ENCODE data around the gene FDXR.

The FDXR gene

GRCh38 chr17:74819801-74820436 is 52.9 kb downstream of the FDXR start:
- H2BK120ac ChIP-seq (ENCODE audit: insufficient read depth, low read length, poor library complexity), result no peak overlapping the region
- DNase-seq, result no peak
- no peaks in the 10 kb centered on the region for H3K79me2 ChIP-seq (ENCODE audit: control insufficient read depth, insufficient read depth, low read length, poor library complexity)
- no peaks in the 10 kb centered on the region for H3K27me3 ChIP-seq (ENCODE audit: insufficient read depth, low read length)
- H2AK5ac ChIP-seq (ENCODE audit: low read length), result no peak overlapping the region
- H3K4me3 ChIP-seq (ENCODE audit: low read depth, low read length), result no peak overlapping the region
- H3K4me2 ChIP-seq (ENCODE audit: low read length), result no peak overlapping the region
- H3K18ac ChIP-seq (ENCODE audit: low read length), result no peak overlapping the region
- no peak overlapping the region for H3K27ac ChIP-seq (ENCODE audit: low read depth, low read length)
- no CpG with 5 or more reads among the region's 16 CpGs for WGBS (ENCODE audit: extremely low coverage, insufficient coverage, insufficient read length)
- peaks cover 26 to 31% of the 10 kb centered on the region in 2 experiments for H3K36me3 ChIP-seq (ENCODE audit: control insufficient read depth in 1 of 2, insufficient read depth in 2 of 2, low read length in 2 of 2)
- no peak overlapping the region for H3K23ac ChIP-seq (ENCODE audit: low read length)
- H3K9ac ChIP-seq (ENCODE audit: low read length), result no peak overlapping the region
- no peak overlapping the region for H2BK12ac ChIP-seq (ENCODE audit: low read length)
- H2BK5ac ChIP-seq (ENCODE audit: low read depth, low read length, poor library complexity), result no peak overlapping the region
- no peak overlapping the region for H3K14ac ChIP-seq (ENCODE audit: low read length)
- no peak overlapping the region for H2AFZ ChIP-seq (ENCODE audit: insufficient read depth, low read length, poor library complexity)
- no peak overlapping the region for H4K91ac ChIP-seq (ENCODE audit: low read depth, low read length)
- no peak overlapping the region for H4K12ac ChIP-seq (ENCODE audit: low read depth, low read length)
- no peak overlapping the region for H4K8ac ChIP-seq (ENCODE audit: low read depth, low read length)
- peaks cover 2% of the 10 kb centered on the region for H3K9me3 ChIP-seq (ENCODE audit: insufficient read depth, low read depth, low read length)
- H3K4ac ChIP-seq (ENCODE audit: low read depth, low read length), result no peak overlapping the region
- no peaks in the 10 kb centered on the region for H3K79me1 ChIP-seq (ENCODE audit: low read length)
- H3K4me1 ChIP-seq (ENCODE audit: control insufficient read depth in 1 of 2, insufficient read depth in 2 of 2, low read length in 2 of 2), result no peaks in the 10 kb centered on the region

DNA sequence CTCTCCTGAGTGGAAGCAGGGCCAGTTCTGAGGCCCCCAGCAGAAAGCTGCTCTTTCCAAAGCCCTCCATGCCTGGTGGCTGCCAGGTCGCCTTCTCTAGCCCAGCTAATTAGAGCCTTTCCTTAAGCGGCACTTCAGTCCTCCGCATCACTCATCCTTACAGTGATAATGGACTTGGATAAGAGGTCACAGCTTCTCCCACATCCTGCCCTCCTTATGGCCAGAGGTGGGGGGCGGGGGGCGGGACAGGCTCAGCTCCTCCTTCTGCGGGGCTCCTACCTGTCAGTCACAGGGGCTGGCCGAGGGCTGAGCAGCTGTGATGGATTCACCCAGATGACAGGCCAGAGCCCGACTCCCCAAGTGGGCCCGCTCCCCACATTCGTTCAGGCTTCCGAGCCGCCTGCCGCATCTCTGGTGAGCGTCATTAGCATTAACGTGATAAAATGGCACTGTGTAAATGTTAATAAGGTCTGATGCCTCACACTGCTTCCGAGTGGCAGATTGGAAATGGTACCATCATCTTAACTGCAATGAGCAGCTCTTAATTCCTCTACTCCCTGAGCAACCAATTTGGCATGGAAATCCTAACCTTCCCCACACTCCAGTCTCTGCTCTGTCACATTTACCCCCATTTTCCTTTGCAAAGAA is 54.4 kb downstream of the FDXR start:
- no peak overlapping the region for H2AK5ac ChIP-seq (ENCODE audit: low read length)
- H2AFZ ChIP-seq (ENCODE audit: insufficient read depth, low read length, poor library complexity), result no peak overlapping the region
- H3K9me3 ChIP-seq (ENCODE audit: insufficient read depth, low read depth, low read length), result peaks cover 2% of the 10 kb centered on the region
- H3K4me2 ChIP-seq (ENCODE audit: low read length), result no peak overlapping the region
- no peak overlapping the region for H3K18ac ChIP-seq (ENCODE audit: low read length)
- no peak overlapping the region for H4K12ac ChIP-seq (ENCODE audit: low read depth, low read length)
- no peak overlapping the region for H3K23ac ChIP-seq (ENCODE audit: low read length)
- no peaks in the 10 kb centered on the region for H3K79me1 ChIP-seq (ENCODE audit: low read length)
- no peak for DNase-seq
- H3K36me3 ChIP-seq (ENCODE audit: control insufficient read depth in 1 of 2, insufficient read depth in 2 of 2, low read length in 2 of 2), result peaks cover 24 to 26% of the 10 kb centered on the region in 2 experiments
- no peak overlapping the region for H2BK120ac ChIP-seq (ENCODE audit: insufficient read depth, low read length, poor library complexity)
- WGBS (ENCODE audit: extremely low coverage, insufficient coverage, insufficient read length), result no CpG with 5 or more reads among the region's 16 CpGs
- H3K79me2 ChIP-seq (ENCODE audit: control insufficient read depth, insufficient read depth, low read length, poor library complexity), result no peaks in the 10 kb centered on the region
- H3K4me3 ChIP-seq (ENCODE audit: low read depth, low read length), result no peak overlapping the region
- H2BK12ac ChIP-seq (ENCODE audit: low read length), result no peak overlapping the region
- H3K9ac ChIP-seq (ENCODE audit: low read length), result no peak overlapping the region
- no peak overlapping the region for H3K27ac ChIP-seq (ENCODE audit: low read depth, low read length)
- no peak overlapping the region for H3K4ac ChIP-seq (ENCODE audit: low read depth, low read length)
- H4K8ac ChIP-seq (ENCODE audit: low read depth, low read length), result no peak overlapping the region
- H3K14ac ChIP-seq (ENCODE audit: low read length), result no peak overlapping the region
- no peak overlapping the region for H2BK5ac ChIP-seq (ENCODE audit: low read depth, low read length, poor library complexity)
- H3K27me3 ChIP-seq (ENCODE audit: insufficient read depth, low read length), result no peaks in the 10 kb centered on the region
- no peaks in the 10 kb centered on the region for H3K4me1 ChIP-seq (ENCODE audit: control insufficient read depth in 1 of 2, insufficient read depth in 2 of 2, low read length in 2 of 2)
- no peak overlapping the region for H4K91ac ChIP-seq (ENCODE audit: low read depth, low read length)

DNA sequence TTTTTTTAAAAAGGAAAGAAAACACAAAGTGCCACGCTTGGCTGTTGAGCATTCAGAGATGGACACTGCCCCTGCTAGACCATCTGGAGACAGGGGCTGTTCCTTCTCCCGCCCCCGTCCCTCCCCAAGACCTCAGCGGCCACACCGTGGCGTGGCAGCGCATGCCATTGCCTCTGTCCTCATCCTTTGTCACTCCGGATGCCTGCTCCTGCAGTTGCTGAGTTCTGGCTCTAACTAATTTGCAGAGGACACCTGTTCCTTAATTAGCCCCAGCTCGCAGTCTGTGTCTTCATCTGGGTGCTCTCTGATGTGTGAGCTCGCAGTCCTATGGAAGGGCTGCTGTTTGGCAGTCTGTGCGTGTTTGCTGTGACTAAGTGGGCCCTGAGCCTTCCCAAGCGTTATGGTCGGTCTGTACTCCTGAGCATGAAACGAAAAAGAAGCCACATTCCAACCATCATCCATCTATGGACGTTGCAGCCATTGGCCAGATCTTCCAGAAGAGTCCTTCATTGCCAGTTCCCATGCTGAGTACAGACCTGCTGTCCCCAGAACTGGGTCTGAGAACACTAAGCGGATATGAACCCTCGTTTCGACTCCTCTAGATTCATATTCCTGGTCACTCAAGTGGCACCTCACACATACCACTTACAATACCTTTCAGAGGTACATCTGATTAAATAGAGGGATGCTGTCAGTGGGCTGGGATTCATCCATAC is 55.7 kb downstream of the FDXR start:
- Histone ChIP-seq H3K14ac (ENCODE audit: low read length) (no peak overlapping the region), H3K36me3 (ENCODE audit: control insufficient read depth in 1 of 2, insufficient read depth in 2 of 2, low read length in 2 of 2) (peaks cover 21 to 25% of the 10 kb centered on the region in 2 experiments), H3K4me3 (ENCODE audit: low read depth, low read length) (no peak overlapping the region), H3K79me1 (ENCODE audit: low read length) (no peaks in the 10 kb centered on the region), H3K18ac (ENCODE audit: low read length) (no peak overlapping the region), H3K4me2 (ENCODE audit: low read length) (no peak overlapping the region), H3K4me1 (ENCODE audit: control insufficient read depth in 1 of 2, insufficient read depth in 2 of 2, low read length in 2 of 2) (no peaks in the 10 kb centered on the region), H3K27me3 (ENCODE audit: insufficient read depth, low read length) (no peaks in the 10 kb centered on the region), H4K8ac (ENCODE audit: low read depth, low read length) (no peak overlapping the region), H4K12ac (ENCODE audit: low read depth, low read length) (no peak overlapping the region), H3K9me3 (ENCODE audit: insufficient read depth, low read depth, low read length) (peaks cover 2% of the 10 kb centered on the region), H2BK12ac (ENCODE audit: low read length) (no peak overlapping the region), H2BK120ac (ENCODE audit: insufficient read depth, low read length, poor library complexity) (no peak overlapping the region), H4K91ac (ENCODE audit: low read depth, low read length) (no peak overlapping the region), H3K79me2 (ENCODE audit: control insufficient read depth, insufficient read depth, low read length, poor library complexity) (no peaks in the 10 kb centered on the region), H2AK5ac (ENCODE audit: low read length) (no peak overlapping the region), H3K4ac (ENCODE audit: low read depth, low read length) (no peak overlapping the region), H3K23ac (ENCODE audit: low read length) (no peak overlapping the region), H2BK5ac (ENCODE audit: low read depth, low read length, poor library complexity) (no peak overlapping the region), H2AFZ (ENCODE audit: insufficient read depth, low read length, poor library complexity) (no peak overlapping the region), H3K27ac (ENCODE audit: low read depth, low read length) (no peak overlapping the region), H3K9ac (ENCODE audit: low read length) (no peak overlapping the region)
- no peak for DNase-seq
- WGBS (ENCODE audit: extremely low coverage, insufficient coverage, insufficient read length), result no CpG with 5 or more reads among the region's 18 CpGs

DNA sequence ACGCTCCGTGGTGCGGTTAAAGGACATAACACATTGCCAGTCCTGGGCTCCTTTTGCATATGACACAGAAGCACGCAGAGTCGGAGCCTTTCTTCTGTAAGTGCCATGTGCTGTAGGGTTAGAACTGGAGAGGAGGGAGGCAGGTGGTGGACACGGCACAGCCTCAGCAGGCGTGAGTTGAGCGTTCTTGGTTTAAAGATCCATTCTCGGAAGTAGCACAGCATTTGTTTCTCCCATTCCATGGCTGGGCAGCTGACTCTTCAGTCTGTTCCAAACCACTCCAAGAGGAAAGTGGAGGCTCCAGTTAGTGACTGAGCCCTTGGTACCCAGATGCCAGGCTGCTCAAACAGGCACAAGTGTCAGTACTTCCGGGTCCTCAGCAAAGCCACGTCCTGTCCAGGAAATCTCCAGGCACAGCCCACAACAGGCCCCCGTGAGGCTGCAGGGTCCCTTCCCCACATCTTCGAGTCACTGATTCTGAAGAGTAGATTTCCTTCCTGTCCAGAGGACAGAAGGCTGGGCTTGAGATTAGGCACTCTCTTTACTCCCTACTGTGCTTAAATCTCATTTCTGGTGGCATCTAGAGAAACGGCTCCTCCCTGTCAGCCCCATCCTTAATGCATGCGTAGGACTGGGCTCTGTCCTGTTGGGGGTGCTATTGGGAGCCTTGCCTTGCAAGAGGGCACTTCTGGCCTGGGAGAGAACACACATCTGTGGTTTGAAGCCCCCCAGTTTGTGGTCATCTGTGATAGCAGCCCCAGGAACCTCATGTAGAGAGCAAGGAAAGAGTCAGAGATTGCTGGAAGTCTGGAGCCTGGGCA is 57.0 kb downstream of the FDXR start:
- H2AFZ ChIP-seq (ENCODE audit: insufficient read depth, low read length, poor library complexity), result no peak overlapping the region
- H3K4me1 ChIP-seq (ENCODE audit: control insufficient read depth in 1 of 2, insufficient read depth in 2 of 2, low read length in 2 of 2), result no peaks in the 10 kb centered on the region
- H3K4me2 ChIP-seq (ENCODE audit: low read length), result no peak overlapping the region
- no peak overlapping the region for H2BK120ac ChIP-seq (ENCODE audit: insufficient read depth, low read length, poor library complexity)
- H3K23ac ChIP-seq (ENCODE audit: low read length), result no peak overlapping the region
- H3K9ac ChIP-seq (ENCODE audit: low read length), result no peak overlapping the region
- no peaks in the 10 kb centered on the region for H3K79me2 ChIP-seq (ENCODE audit: control insufficient read depth, insufficient read depth, low read length, poor library complexity)
- DNase-seq, result no peak
- H2BK12ac ChIP-seq (ENCODE audit: low read length), result no peak overlapping the region
- no CpG with 5 or more reads among the region's 15 CpGs for WGBS (ENCODE audit: extremely low coverage, insufficient coverage, insufficient read length)
- H3K4ac ChIP-seq (ENCODE audit: low read depth, low read length), result no peak overlapping the region
- no peak overlapping the region for H3K14ac ChIP-seq (ENCODE audit: low read length)
- no peak overlapping the region for H3K18ac ChIP-seq (ENCODE audit: low read length)
- H3K4me3 ChIP-seq (ENCODE audit: low read depth, low read length), result no peak overlapping the region
- peaks cover 2% of the 10 kb centered on the region for H3K9me3 ChIP-seq (ENCODE audit: insufficient read depth, low read depth, low read length)
- H3K27ac ChIP-seq (ENCODE audit: low read depth, low read length), result no peak overlapping the region
- H2AK5ac ChIP-seq (ENCODE audit: low read length), result no peak overlapping the region
- no peak overlapping the region for H4K8ac ChIP-seq (ENCODE audit: low read depth, low read length)
- no peaks in the 10 kb centered on the region for H3K79me1 ChIP-seq (ENCODE audit: low read length)
- H4K91ac ChIP-seq (ENCODE audit: low read depth, low read length), result no peak overlapping the region
- H3K36me3 ChIP-seq (ENCODE audit: control insufficient read depth in 1 of 2, insufficient read depth in 2 of 2, low read length in 2 of 2), result peaks cover 18% of the 10 kb centered on the region in 2 experiments
- H2BK5ac ChIP-seq (ENCODE audit: low read depth, low read length, poor library complexity), result no peak overlapping the region
- H3K27me3 ChIP-seq (ENCODE audit: insufficient read depth, low read length), result no peaks in the 10 kb centered on the region
- no peak overlapping the region for H4K12ac ChIP-seq (ENCODE audit: low read depth, low read length)

All from trophoblast cell (in vitro differentiated cells and primary cell).